HG03097 (cell line): ENCODE data around the gene COMMD3.
"Not testable (repeated sequence)": the region's sequence is repeated elsewhere in the genome, so short reads cannot be mapped to it uniquely, and the experiment has no call there.

ENCODE experiments used
- ATAC-seq: cut with Tn5 transposase; IDR thresholded peaks from one replicate; pipeline ENCODE4 v1.9.1; 2021; ENCODE audit not compliant: unreplicated experiment, low FRiP score

The COMMD3 gene

GRCh38 chr10:22338185-22338900 is 22.2 kb downstream of the COMMD3 start:
- no peak for ATAC-seq

GRCh38 chr10:22338931-22339330 is 22.7 kb downstream of the COMMD3 start:
- no peak for ATAC-seq

DNA sequence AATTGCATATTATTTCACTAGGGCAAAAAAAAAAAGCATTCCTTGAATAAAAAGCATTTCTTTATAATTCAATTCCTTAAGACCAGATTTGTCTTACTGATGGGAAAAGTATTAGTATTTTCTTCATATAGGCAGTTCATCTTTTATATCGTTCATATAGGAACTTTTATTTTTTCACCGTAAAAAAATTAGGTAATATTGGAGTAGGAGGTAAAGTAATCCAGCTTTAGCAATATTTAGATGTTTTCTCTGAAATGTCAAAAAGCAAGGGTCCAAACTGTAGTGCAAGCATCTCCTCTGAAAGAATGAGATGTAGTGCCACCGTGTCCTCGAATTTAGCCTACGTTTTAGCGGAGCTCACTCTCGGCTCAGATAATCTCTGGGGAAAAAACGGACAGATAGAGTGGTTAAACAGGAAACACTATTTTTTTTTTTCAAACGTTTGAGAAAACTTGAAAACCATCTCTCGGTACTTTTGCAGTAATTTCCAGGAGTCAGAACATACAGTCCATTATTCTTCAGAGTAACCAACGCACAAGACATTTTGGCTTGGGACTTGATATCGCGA is 23.7 kb downstream of the COMMD3 start:
- ATAC-seq: no peak

DNA sequence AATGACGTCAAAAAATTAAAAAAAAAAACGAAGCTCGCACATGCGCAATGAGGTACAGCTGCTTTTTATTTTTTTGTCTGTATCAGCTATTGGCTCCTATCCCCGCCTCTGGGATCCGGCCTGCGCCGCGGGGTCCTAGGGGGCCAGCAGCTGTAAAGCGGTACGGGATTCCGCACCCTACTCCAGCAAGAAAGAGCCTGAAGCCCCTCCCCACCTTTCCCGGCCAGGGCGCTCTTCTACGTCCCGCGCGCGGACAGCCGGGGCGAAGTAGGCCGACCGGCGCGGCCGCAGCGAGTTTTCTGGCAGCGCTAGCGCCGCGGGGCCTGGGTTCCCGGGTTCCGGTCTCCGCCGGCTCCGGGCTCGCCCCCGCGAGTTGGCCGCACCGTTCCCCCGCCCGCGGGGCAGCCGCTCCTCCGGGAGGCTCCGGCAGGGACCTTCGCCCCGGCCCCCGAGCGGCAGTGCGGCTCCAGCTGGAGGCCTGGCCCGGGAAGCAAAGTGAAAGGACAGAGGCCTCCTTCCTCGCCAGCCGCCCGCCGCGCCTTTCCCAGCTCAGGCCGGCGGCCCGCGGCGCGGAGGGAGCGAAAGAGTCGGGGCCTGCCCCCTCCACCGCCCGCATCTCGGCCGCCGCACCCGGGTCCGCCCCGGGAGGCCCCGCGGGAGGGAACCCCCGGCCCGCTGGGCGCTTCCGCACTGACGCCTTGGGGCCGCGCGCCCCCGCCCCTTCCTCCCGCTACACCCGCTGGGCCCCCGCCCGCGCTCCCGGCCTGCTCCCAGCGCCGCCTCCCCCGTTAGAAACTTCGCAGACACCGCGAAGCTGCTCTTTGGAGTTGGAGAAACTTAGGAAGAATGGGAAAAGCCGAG is 24.4 kb downstream of the COMMD3 start:
- peak; percentile 40 for ATAC-seq

DNA sequence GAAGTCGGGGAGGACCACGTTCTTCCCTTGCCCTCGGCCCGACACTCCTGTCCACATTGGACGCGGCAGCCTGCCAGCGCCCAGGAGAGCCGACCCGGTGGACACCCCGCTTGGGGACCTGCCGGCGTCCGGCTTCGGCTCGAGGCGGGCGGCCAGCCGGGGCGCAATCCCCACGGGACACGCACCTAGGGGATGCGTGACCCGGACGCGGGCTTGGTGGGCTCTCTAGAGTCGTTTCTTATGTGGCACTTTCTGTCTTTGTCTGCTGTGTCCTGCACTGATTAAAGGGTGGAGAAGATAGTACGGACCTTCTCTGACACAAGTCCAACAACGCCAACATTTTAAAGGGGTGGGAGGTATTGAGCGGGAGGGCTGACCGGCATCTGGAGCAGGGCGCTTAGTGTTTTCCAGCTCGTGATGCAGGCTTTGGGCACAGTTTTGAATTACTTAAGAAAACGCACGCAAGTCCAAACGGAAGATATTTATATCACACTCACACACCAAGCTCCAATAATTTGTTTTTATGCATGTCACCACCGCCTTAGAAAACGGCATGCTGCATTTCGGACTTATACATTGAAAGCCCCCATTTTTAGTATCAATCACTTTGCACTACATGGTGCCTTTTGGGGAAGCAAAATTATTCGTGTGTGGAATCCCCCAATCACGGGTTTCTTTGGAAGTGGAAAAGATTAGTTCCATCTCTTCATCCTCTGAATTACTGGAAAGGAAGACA is 25.2 kb downstream of the COMMD3 start:
- ATAC-seq: peak; percentile 17

DNA sequence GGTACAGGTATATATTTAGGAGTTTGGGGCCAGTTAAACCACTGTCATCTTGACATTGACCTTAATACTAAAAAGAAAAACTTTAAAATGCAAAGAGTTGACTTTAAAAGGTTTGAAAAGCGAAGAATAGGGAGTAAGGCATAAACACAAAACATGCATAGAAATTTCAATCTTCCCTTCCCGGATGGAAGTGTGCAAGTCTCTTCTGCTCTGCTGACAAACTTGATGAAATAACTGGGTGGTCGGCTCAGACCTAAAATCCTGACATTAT is 25.7 kb downstream of the COMMD3 start:
- ATAC-seq: no peak

DNA sequence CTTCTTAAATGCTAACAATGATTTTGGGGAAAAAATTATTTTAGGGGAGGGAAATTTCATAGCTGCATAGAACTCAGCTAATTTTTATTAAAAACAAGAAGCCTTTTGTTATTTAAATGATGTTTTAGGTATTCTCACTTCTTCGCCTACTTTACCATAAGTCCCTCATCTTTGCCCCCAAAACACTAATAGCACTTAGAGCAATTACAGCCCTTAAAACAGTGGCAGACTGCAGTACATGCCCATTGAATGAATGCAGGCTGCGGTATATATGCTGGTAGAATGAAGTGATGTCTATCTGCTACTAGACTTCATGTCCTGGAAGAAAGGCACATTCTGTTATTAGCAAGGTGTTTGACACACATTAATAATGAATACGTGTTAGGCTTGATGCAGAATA is 26.2 kb downstream of the COMMD3 start:
- ATAC-seq: no peak

DNA sequence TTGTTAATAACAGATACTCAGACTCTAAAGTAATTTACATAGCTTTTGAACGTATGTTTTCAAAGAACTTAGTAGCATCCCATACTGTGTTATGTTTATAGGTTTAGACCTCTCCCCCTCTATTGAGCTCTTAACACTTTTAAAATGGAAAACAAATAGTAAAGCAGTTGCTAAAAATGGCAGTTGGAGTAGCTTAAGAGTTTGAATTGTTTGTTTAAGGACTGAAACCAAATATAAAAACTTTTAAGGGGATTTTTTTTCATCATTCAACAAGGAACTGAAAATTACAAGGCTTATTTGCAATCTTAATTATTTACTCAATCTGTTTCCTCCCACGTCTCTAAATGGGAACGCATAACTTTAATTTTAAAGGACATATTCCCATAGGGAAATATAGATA is 27.5 kb downstream of the COMMD3 start:
- ATAC-seq: no peak

DNA sequence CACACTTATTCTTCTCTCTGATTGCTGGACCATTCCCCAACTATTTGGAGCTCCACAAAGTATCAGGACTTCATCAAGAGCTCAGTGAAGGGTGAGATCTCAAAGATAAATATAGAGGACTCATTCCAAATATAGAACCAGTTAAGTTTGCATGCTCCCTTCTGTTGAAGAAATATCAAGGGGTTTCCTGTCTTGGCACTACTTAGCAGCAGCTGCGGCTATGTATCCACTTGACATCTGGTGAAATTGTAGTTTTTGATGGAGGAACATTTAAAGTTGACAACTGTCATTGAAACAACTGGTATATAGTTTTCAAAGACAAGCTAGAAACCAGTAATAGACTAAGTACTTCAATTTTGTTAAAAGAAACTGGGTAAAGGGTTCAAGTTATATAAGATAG is 28.1 kb downstream of the COMMD3 start:
- no peak for ATAC-seq

DNA sequence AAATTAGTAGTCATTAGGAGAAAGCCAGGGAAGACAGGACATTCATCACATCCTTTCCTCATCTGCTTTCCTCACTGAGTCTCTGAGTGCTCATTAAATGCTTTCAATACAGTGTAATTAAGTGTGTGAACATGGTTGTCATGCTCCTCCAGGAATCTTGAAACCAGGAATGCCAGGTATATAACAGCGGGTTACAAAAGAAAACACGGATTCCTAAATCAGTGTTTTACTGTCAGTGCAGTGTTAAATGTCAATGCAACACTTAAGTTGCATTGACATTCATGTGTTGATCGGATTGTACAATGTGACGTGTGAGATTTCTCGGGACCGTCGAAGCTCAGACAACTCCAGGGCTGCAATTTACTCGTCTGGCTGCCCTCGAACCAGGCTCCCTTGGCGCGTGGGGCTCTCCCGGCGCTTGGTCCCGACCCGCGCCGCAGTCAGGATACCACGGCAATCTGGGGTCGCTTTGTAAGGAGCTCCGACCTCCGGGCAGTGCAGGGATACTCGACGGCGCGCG is 28.7 kb downstream of the COMMD3 start:
- ATAC-seq: no peak

DNA sequence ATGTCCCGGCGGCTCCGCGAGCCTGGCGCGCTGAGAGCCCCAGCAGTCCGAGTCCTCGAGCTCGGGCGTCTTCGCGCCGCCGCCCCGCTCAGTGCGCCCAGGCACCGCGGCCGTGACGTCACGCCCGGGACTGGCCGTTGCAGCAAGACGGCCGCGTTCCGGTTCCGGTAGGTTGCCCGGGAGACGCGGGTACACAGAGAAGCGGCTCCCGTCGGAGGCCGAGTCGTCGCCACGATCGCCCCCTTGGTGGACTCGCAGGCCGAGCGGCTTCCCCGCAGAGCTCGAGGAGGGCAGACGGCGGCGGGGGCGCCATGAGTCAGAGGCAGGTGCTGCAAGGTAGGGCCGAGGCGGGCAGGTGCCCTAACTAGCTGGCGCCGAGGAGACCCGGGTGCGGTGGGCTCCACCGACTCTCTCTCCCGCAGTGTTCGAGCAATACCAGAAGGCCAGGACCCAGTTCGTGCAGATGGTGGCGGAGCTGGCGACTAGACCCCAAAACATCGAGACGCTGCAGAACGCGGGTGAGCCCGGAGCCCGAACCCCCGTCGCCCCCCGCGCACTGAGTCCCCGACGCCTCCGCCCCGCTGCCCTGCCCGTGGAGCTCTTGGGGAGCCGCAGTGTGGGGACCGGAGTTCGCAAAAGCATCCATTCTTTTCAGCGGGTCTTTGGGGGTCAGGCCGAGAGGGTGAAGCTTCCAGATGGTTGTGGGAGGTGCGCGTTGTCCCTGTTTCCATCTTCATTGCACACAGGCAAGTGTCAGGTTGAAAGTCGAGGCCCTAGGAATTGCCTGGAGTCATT is 29.3 kb downstream of the COMMD3 start, which contains the start of gene SPAG6:
TSS of gene SPAG6 (plus strand) at position 196 of the 795 bp plus-strand sequence. CDS start at position 312, 116 bp downstream.
- ATAC-seq: no peak

GRCh38 chr10:22346096-22346661 is 30.0 kb downstream of the COMMD3 start:
- no peak for ATAC-seq

GRCh38 chr10:22349755-22350154 is 33.6 kb downstream of the COMMD3 start:
- no peak for ATAC-seq

- no peak for ATAC-seq
These were observed 35.0 kb downstream of the COMMD3 start for GRCh38 chr10:22351131-22351703.

- no peak for ATAC-seq
These were observed 40.2 kb downstream of the COMMD3 start for GRCh38 chr10:22356324-22356873.

- not testable (repeated sequence) for ATAC-seq
These were observed 41.6 kb downstream of the COMMD3 start for GRCh38 chr10:22357770-22358169.

- no peak for ATAC-seq
These were observed 47.1 kb downstream of the COMMD3 start for GRCh38 chr10:22363305-22363704.

DNA sequence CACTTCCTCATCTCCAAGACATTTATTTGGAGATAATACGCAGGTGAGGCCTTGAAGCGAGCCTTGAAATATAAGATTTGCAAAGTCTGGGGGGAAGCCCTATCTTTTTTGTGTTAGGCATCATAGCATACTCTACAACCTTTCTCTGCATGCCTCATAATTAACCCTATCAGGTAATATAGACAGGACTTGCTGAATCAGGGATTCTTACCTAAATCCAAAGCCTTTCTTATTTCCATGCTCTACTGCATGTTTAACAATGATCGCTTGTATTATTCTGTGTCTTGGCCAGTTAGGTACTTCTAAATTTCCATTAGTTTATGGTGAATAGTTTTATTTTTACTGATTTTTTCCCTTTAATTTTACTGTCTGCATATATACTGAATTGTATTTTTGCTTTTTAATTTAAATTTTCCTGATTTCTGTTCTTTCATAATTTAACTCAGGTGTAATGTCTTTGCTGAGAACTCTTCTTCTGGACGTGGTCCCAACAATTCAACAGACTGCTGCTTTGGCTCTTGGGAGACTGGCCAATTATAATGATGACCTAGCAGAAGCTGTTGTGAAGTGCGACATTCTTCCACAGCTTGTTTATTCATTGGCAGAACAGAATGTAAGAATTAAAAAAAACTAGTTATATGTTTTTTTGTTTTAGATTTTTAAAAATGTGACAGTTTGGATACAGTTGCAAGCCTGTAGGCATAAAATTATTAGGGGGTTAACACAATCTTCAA is 48.4 kb downstream of the COMMD3 start:
- no peak for ATAC-seq
